Measurements from ENCODE around the gene CBLB.

The CBLB gene

GRCh38 chr3:105868742-105869530 lies at the start of gene CBLB:
CBLB (minus strand) TSS chr3:105869012; CDS start chr3:105867577, 1,435 bp downstream.
- H3K9me3 ChIP-seq (ENCODE audit: control insufficient read depth, low read length): no peaks in the 10 kb centered on the region
- peak; percentile 97 for DNase-seq (ENCODE audit: low read depth)
- H3K9ac ChIP-seq (ENCODE audit: low read length): peak within 1 kb of the TSS; percentile 99
- peak within 1 kb of the TSS; percentile 97 for H3K4me3 ChIP-seq (ENCODE audit: low read length)
- H3K27me3 ChIP-seq (replicated peaks; ENCODE audit: control insufficient read depth, insufficient read depth, low read length): no peaks in the 10 kb centered on the region
- peaks cover 6% of the 10 kb centered on the region for H3K36me3 ChIP-seq (ENCODE audit: control insufficient read depth, insufficient read depth, low read length, severe bottlenecking)
- peaks cover 31% of the 10 kb centered on the region for H3K4me1 ChIP-seq (ENCODE audit: control insufficient read depth, insufficient read depth, low read length)

GRCh38 chr3:105916767-105917166 lies 48.0 kb upstream of the CBLB start:
- no peak overlapping the region for H3K9ac ChIP-seq (ENCODE audit: low read length)
- H3K9me3 ChIP-seq (ENCODE audit: control insufficient read depth, low read length): peaks cover 14% of the 10 kb centered on the region
- H3K36me3 ChIP-seq (ENCODE audit: control insufficient read depth, insufficient read depth, low read length, severe bottlenecking): no peaks in the 10 kb centered on the region
- H3K4me1 ChIP-seq (ENCODE audit: control insufficient read depth, insufficient read depth, low read length): no peaks in the 10 kb centered on the region
- H3K4me3 ChIP-seq (ENCODE audit: low read length): no peak overlapping the region
- H3K27me3 ChIP-seq (replicated peaks; ENCODE audit: control insufficient read depth, insufficient read depth, low read length): no peaks in the 10 kb centered on the region
- DNase-seq (ENCODE audit: low read depth): no peak

- Histone ChIP-seq H3K4me3 (ENCODE audit: low read length) (no peak overlapping the region), H3K27me3 (replicated peaks; ENCODE audit: control insufficient read depth, insufficient read depth, low read length) (no peaks in the 10 kb centered on the region), H3K9ac (ENCODE audit: low read length) (no peak overlapping the region), H3K36me3 (ENCODE audit: control insufficient read depth, insufficient read depth, low read length, severe bottlenecking) (no peaks in the 10 kb centered on the region), H3K9me3 (ENCODE audit: control insufficient read depth, low read length) (peaks cover 14% of the 10 kb centered on the region), H3K4me1 (ENCODE audit: control insufficient read depth, insufficient read depth, low read length) (no peaks in the 10 kb centered on the region)
- DNase-seq (ENCODE audit: low read depth): no peak
These were observed 46.7 kb upstream of the CBLB start for GRCh38 chr3:105915524-105915923.

GRCh38 chr3:105913616-105914015 lies 44.8 kb upstream of the CBLB start:
- no peaks in the 10 kb centered on the region for H3K4me1 ChIP-seq (ENCODE audit: control insufficient read depth, insufficient read depth, low read length)
- no peak overlapping the region for H3K9ac ChIP-seq (ENCODE audit: low read length)
- H3K4me3 ChIP-seq (ENCODE audit: low read length): no peak overlapping the region
- H3K9me3 ChIP-seq (ENCODE audit: control insufficient read depth, low read length): peaks cover 14% of the 10 kb centered on the region
- no peaks in the 10 kb centered on the region for H3K27me3 ChIP-seq (replicated peaks; ENCODE audit: control insufficient read depth, insufficient read depth, low read length)
- DNase-seq (ENCODE audit: low read depth): no peak
- H3K36me3 ChIP-seq (ENCODE audit: control insufficient read depth, insufficient read depth, low read length, severe bottlenecking): no peaks in the 10 kb centered on the region

GRCh38 chr3:105912891-105913290 lies 44.1 kb upstream of the CBLB start:
- peaks cover 2% of the 10 kb centered on the region for H3K4me1 ChIP-seq (ENCODE audit: control insufficient read depth, insufficient read depth, low read length)

GRCh38 chr3:105911496-105911895 lies 42.7 kb upstream of the CBLB start:
- Histone ChIP-seq H3K36me3 (ENCODE audit: control insufficient read depth, insufficient read depth, low read length, severe bottlenecking) (no peaks in the 10 kb centered on the region), H3K9ac (ENCODE audit: low read length) (no peak overlapping the region), H3K27me3 (replicated peaks; ENCODE audit: control insufficient read depth, insufficient read depth, low read length) (no peaks in the 10 kb centered on the region), H3K4me1 (ENCODE audit: control insufficient read depth, insufficient read depth, low read length) (peaks cover 16% of the 10 kb centered on the region), H3K9me3 (ENCODE audit: control insufficient read depth, low read length) (peaks cover 14% of the 10 kb centered on the region), H3K4me3 (ENCODE audit: low read length) (no peak overlapping the region)
- no peak for DNase-seq (ENCODE audit: low read depth)

More at GRCh38 chr3:105912891-105913290, 44.1 kb upstream of the CBLB start:
- no peak overlapping the region for H3K9ac ChIP-seq (ENCODE audit: low read length)
- no peak for DNase-seq (ENCODE audit: low read depth)
- H3K9me3 ChIP-seq (ENCODE audit: control insufficient read depth, low read length): peaks cover 14% of the 10 kb centered on the region
- H3K4me3 ChIP-seq (ENCODE audit: low read length): no peak overlapping the region
- no peaks in the 10 kb centered on the region for H3K36me3 ChIP-seq (ENCODE audit: control insufficient read depth, insufficient read depth, low read length, severe bottlenecking)
- H3K27me3 ChIP-seq (replicated peaks; ENCODE audit: control insufficient read depth, insufficient read depth, low read length): no peaks in the 10 kb centered on the region

GRCh38 chr3:105907777-105908176 lies 39.0 kb upstream of the CBLB start:
- Histone ChIP-seq H3K4me1 (ENCODE audit: control insufficient read depth, insufficient read depth, low read length) (peaks cover 42% of the 10 kb centered on the region), H3K36me3 (ENCODE audit: control insufficient read depth, insufficient read depth, low read length, severe bottlenecking) (no peaks in the 10 kb centered on the region), H3K27me3 (replicated peaks; ENCODE audit: control insufficient read depth, insufficient read depth, low read length) (no peaks in the 10 kb centered on the region), H3K4me3 (ENCODE audit: low read length) (peak overlapping the region; percentile 62), H3K9me3 (ENCODE audit: control insufficient read depth, low read length) (no peaks in the 10 kb centered on the region), H3K9ac (ENCODE audit: low read length) (peak overlapping the region; percentile 71)
- no peak for DNase-seq (ENCODE audit: low read depth)

GRCh38 chr3:105906836-105907235 lies 38.0 kb upstream of the CBLB start:
- Histone ChIP-seq H3K27me3 (replicated peaks; ENCODE audit: control insufficient read depth, insufficient read depth, low read length) (no peaks in the 10 kb centered on the region), H3K9ac (ENCODE audit: low read length) (peak overlapping the region; percentile 71), H3K9me3 (ENCODE audit: control insufficient read depth, low read length) (no peaks in the 10 kb centered on the region), H3K4me3 (ENCODE audit: low read length) (peak overlapping the region; percentile 62), H3K4me1 (ENCODE audit: control insufficient read depth, insufficient read depth, low read length) (peaks cover 42% of the 10 kb centered on the region), H3K36me3 (ENCODE audit: control insufficient read depth, insufficient read depth, low read length, severe bottlenecking) (no peaks in the 10 kb centered on the region)
- DNase-seq (ENCODE audit: low read depth): peak; percentile 80

- Histone ChIP-seq H3K4me1 (ENCODE audit: control insufficient read depth, insufficient read depth, low read length) (peaks cover 42% of the 10 kb centered on the region), H3K36me3 (ENCODE audit: control insufficient read depth, insufficient read depth, low read length, severe bottlenecking) (no peaks in the 10 kb centered on the region), H3K27me3 (replicated peaks; ENCODE audit: control insufficient read depth, insufficient read depth, low read length) (no peaks in the 10 kb centered on the region), H3K9ac (ENCODE audit: low read length) (peak overlapping the region; percentile 67), H3K9me3 (ENCODE audit: control insufficient read depth, low read length) (no peaks in the 10 kb centered on the region), H3K4me3 (ENCODE audit: low read length) (peak overlapping the region; percentile 55)
- no peak for DNase-seq (ENCODE audit: low read depth)
These were observed 37.5 kb upstream of the CBLB start for GRCh38 chr3:105906345-105906744.

GRCh38 chr3:105905328-105905727 lies 36.5 kb upstream of the CBLB start:
- H3K27me3 ChIP-seq (replicated peaks; ENCODE audit: control insufficient read depth, insufficient read depth, low read length): no peaks in the 10 kb centered on the region
- no peaks in the 10 kb centered on the region for H3K36me3 ChIP-seq (ENCODE audit: control insufficient read depth, insufficient read depth, low read length, severe bottlenecking)
- no peaks in the 10 kb centered on the region for H3K9me3 ChIP-seq (ENCODE audit: control insufficient read depth, low read length)
- H3K4me3 ChIP-seq (ENCODE audit: low read length): peak overlapping the region; percentile 24
- peaks cover 42% of the 10 kb centered on the region for H3K4me1 ChIP-seq (ENCODE audit: control insufficient read depth, insufficient read depth, low read length)
- no peak for DNase-seq (ENCODE audit: low read depth)
- H3K9ac ChIP-seq (ENCODE audit: low read length): peak overlapping the region; percentile 67

- peak; percentile 25 for DNase-seq (ENCODE audit: low read depth)
- Histone ChIP-seq H3K4me1 (ENCODE audit: control insufficient read depth, insufficient read depth, low read length) (peaks cover 43% of the 10 kb centered on the region), H3K9me3 (ENCODE audit: control insufficient read depth, low read length) (no peaks in the 10 kb centered on the region), H3K36me3 (ENCODE audit: control insufficient read depth, insufficient read depth, low read length, severe bottlenecking) (no peaks in the 10 kb centered on the region), H3K4me3 (ENCODE audit: low read length) (peak overlapping the region; percentile 24), H3K27me3 (replicated peaks; ENCODE audit: control insufficient read depth, insufficient read depth, low read length) (no peaks in the 10 kb centered on the region), H3K9ac (ENCODE audit: low read length) (no peak overlapping the region)
These were observed 36.0 kb upstream of the CBLB start for GRCh38 chr3:105904678-105905284.

Data from adipocyte (in vitro differentiated cells).